Measurements from ENCODE around the gene NAV3. TPM values are rescaled to one million over a fixed set of nuclear protein-coding genes. Genes with fewer than 3 reads are reported as not detected.

The NAV3 gene
- total and polyA plus RNA-seq, 2 donors (not counting 1 experiment from before 2014, with no cell fraction given) = not detected

DNA sequence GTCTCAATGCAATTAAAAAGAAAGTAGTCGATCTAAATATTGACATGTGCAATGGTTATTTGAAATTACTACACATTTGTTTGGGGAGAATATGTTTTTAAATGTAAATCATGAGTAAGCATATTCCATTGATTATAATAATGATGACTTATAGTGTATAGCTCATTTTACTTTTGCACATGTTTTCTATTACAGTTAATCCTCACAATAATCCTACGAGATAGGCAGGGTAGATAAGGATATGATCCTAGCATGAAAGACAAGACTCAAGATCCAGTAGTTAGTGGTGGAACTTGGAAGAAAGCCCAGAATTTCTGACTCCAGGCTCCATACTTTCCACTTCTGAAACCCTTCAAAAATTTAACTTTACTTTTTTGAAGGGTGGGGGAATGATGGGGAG lies 94.0 kb downstream of the NAV3 start:
- H3K27me3 Mint-ChIP-seq = no peaks in the 10 kb centered on the region

DNA sequence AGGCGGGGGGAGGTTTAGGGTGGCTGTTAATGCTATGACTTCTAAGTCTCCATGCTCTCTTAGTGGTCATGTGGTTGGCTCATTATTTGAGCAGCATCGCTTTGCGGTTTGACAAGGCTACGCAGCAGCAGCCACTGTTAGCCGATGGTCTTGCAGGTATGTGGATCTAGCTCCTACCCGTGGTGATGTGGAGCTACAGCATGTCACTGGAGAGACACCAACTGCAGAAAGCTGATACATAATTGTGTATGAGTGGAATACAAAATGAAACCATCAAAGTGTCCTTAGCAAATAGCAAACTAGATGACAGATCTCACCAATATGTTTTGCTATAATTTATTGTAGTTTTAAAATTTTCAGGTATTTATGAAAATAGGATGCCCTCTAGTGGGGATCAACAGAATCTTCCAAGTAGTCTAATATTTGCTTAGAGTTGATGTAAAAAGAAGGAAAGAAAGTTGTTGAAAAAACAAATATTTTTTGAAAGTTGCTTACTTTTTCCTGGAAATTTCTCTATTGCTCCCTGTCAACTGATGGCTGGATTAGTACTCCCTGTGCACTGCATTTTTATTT lies 94.9 kb downstream of the NAV3 start:
- Histone ChIP-seq H3K9me3 (ENCODE audit: control extremely low read depth in 1 of 3, control insufficient read depth in 2 of 3, insufficient read depth in 1 of 3, low read length in 2 of 3) (no peaks in the 10 kb centered on the region), H3K9ac (ENCODE audit: low read length) (no peak overlapping the region), H3K4me2 (replicated peaks; ENCODE audit: low read depth, low read length, poor library complexity, severe bottlenecking) (no peak overlapping the region), H3K79me2 (ENCODE audit: control insufficient read depth, insufficient read depth, low read length) (no peaks in the 10 kb centered on the region), H4K20me1 (ENCODE audit: control insufficient read depth, insufficient read depth, low read length, poor library complexity, severe bottlenecking) (no peaks in the 10 kb centered on the region), H2AFZ (ENCODE audit: insufficient read depth, low read depth, low read length, poor library complexity, severe bottlenecking) (no peak overlapping the region), H3K36me3 (replicated peaks in 1 of 2; ENCODE audit: control extremely low read depth in 1 of 2, control insufficient read depth in 1 of 2, extremely low read depth in 1 of 2, insufficient read depth in 2 of 2, low read length in 1 of 2) (no peaks in the 10 kb centered on the region), H3K27me3 (replicated peaks in 1 of 4; ENCODE audit: control extremely low read depth in 1 of 4, control insufficient read depth in 3 of 4, insufficient read depth in 4 of 4, low read length in 3 of 4) (no peaks in the 10 kb centered on the region), H3K27ac (ENCODE audit: low read length in 2 of 2) (no peak overlapping the region), H3K4me3 (ENCODE audit: control extremely low read depth in 1 of 5, extremely low read depth in 1 of 5, insufficient read depth in 1 of 5, low read depth in 2 of 5, low read length in 4 of 5) (no peak overlapping the region), H3K4me1 (ENCODE audit: control insufficient read depth in 2 of 2, insufficient read depth in 2 of 2, low read length in 2 of 2) (no peaks in the 10 kb centered on the region)
- ChIA-PET CTCF (interaction anchor here (1.2 to 1.5 kb wide), 5 partner anchors 9 to 876 kb away, joined by 3 to 6 read pairs (median 4); no protein-coding TSS in a partner anchor), POLR2A (no interaction called here)
- peak; percentile 63 for ATAC-seq (ENCODE audit: low read depth)
- no peak overlapping the region for H3K4me3 Mint-ChIP-seq
- H3K9me3 Mint-ChIP-seq (ENCODE audit: insufficient read depth) = no peaks in the 10 kb centered on the region
- 7% methylated on average over 5 of the region's 6 CpGs for WGBS (ENCODE audit: insufficient coverage)
- intact Hi-C loops (cut with micrococcal nuclease) = loop anchor here (2.0 kb wide), 1 partner anchor 877 kb away; no protein-coding TSS in a partner anchor
- no peak for TF ChIP-seq EZH2 (IDR thresholded peaks at IDR 0.05; ENCODE audit: borderline replicate concordance, insufficient read depth, low read depth, low read length, poor library complexity, severe bottlenecking)
- TF ChIP-seq, protein P1, sequence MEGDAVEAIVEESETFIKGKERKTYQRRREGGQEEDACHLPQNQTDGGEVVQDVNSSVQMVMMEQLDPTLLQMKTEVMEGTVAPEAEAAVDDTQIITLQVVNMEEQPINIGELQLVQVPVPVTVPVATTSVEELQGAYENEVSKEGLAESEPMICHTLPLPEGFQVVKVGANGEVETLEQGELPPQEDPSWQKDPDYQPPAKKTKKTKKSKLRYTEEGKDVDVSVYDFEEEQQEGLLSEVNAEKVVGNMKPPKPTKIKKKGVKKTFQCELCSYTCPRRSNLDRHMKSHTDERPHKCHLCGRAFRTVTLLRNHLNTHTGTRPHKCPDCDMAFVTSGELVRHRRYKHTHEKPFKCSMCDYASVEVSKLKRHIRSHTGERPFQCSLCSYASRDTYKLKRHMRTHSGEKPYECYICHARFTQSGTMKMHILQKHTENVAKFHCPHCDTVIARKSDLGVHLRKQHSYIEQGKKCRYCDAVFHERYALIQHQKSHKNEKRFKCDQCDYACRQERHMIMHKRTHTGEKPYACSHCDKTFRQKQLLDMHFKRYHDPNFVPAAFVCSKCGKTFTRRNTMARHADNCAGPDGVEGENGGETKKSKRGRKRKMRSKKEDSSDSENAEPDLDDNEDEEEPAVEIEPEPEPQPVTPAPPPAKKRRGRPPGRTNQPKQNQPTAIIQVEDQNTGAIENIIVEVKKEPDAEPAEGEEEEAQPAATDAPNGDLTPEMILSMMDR (IDR thresholded peaks at IDR 0.05) = peak; percentile 69
- peak; percentile 53 for DNase-seq
- no peaks in the 10 kb centered on the region for H3K27me3 Mint-ChIP-seq
- peaks cover 2% of the 10 kb centered on the region for H3K4me1 Mint-ChIP-seq
- no peak overlapping the region for H3K27ac Mint-ChIP-seq

More for the DNA sequence above, 94.0 kb downstream of the NAV3 start:
- ChIA-PET CTCF (interaction anchor here (1.3 kb wide), 2 partner anchors 8 to 10 kb away, joined by 3 to 4 read pairs; no protein-coding TSS in a partner anchor), POLR2A (no interaction called here)
- intact Hi-C loops (cut with micrococcal nuclease) = loop anchor here (2.0 kb wide), 1 partner anchor 876 kb away; no protein-coding TSS in a partner anchor
- WGBS (ENCODE audit: insufficient coverage) = no CpG with 5 or more reads among the region's 2 CpGs
- Histone ChIP-seq H4K20me1 (ENCODE audit: control insufficient read depth, insufficient read depth, low read length, poor library complexity, severe bottlenecking) (no peaks in the 10 kb centered on the region), H3K4me3 (ENCODE audit: control extremely low read depth in 1 of 5, extremely low read depth in 1 of 5, insufficient read depth in 1 of 5, low read depth in 2 of 5, low read length in 4 of 5) (no peak overlapping the region), H3K79me2 (ENCODE audit: control insufficient read depth, insufficient read depth, low read length) (no peaks in the 10 kb centered on the region), H3K4me2 (replicated peaks; ENCODE audit: low read depth, low read length, poor library complexity, severe bottlenecking) (no peak overlapping the region), H3K9me3 (ENCODE audit: control extremely low read depth in 1 of 3, control insufficient read depth in 2 of 3, insufficient read depth in 1 of 3, low read length in 2 of 3) (no peaks in the 10 kb centered on the region), H3K9ac (ENCODE audit: low read length) (no peak overlapping the region), H2AFZ (ENCODE audit: insufficient read depth, low read depth, low read length, poor library complexity, severe bottlenecking) (no peak overlapping the region), H3K36me3 (replicated peaks in 1 of 2; ENCODE audit: control extremely low read depth in 1 of 2, control insufficient read depth in 1 of 2, extremely low read depth in 1 of 2, insufficient read depth in 2 of 2, low read length in 1 of 2) (no peaks in the 10 kb centered on the region), H3K4me1 (ENCODE audit: control insufficient read depth in 2 of 2, insufficient read depth in 2 of 2, low read length in 2 of 2) (no peaks in the 10 kb centered on the region), H3K27ac (ENCODE audit: low read length in 2 of 2) (no peak overlapping the region), H3K27me3 (replicated peaks in 1 of 4; ENCODE audit: control extremely low read depth in 1 of 4, control insufficient read depth in 3 of 4, insufficient read depth in 4 of 4, low read length in 3 of 4) (no peaks in the 10 kb centered on the region)
- Mint-ChIP-seq H3K4me3 (no peak overlapping the region), H3K9me3 (ENCODE audit: insufficient read depth) (no peaks in the 10 kb centered on the region), H3K4me1 (peaks cover 2% of the 10 kb centered on the region), H3K27ac (no peak overlapping the region)
- ATAC-seq (ENCODE audit: low read depth) (no peak), DNase-seq (no peak)
- TF ChIP-seq EZH2 (IDR thresholded peaks at IDR 0.05; ENCODE audit: borderline replicate concordance, insufficient read depth, low read depth, low read length, poor library complexity, severe bottlenecking) = no peak
- TF ChIP-seq, protein P1 (IDR thresholded peaks at IDR 0.05) = no peak
